HEK293T (cell line): Measurements from ENCODE around the gene ZDHHC13.

ENCODE experiments used
- ARNT ChIP-seq: fragments of 450-650 bp; IDR thresholded peaks from 2 replicates; pipeline ENCODE4 v1.6.1; 2017; ENCODE audit warnings: mild to moderate bottlenecking
- BHLHE40 ChIP-seq: fragments of 450-650 bp; IDR thresholded peaks from 2 replicates; pipeline ENCODE4 v1.6.1; 2016; ENCODE audit warnings: mild to moderate bottlenecking, moderate library complexity, borderline replicate concordance
- CTBP1 ChIP-seq: fragments of 450-650 bp; IDR thresholded peaks from 2 replicates; pipeline ENCODE4 v1.6.1; 2016; ENCODE audit warnings: borderline replicate concordance
- FOXA1 ChIP-seq: fragments of 450-650 bp; IDR thresholded peaks from 2 replicates; pipeline ENCODE4 v1.6.1; 2016; ENCODE audit warnings: mild to moderate bottlenecking
- FOXK2 ChIP-seq: fragments of 450-650 bp; IDR thresholded peaks from 2 replicates; pipeline ENCODE4 v1.6.1; 2016; ENCODE audit warnings: mild to moderate bottlenecking
- FOXM1 ChIP-seq: fragments of 450-650 bp; IDR thresholded peaks from 2 replicates; pipeline ENCODE4 v1.6.1; 2017; ENCODE audit warnings: mild to moderate bottlenecking, borderline replicate concordance
- HDGF ChIP-seq: fragments of 450-650 bp; IDR thresholded peaks from 2 replicates; pipeline ENCODE4 v1.6.1; 2017; ENCODE audit warnings: antibody characterized with exemption, borderline replicate concordance
- L3MBTL2 ChIP-seq: fragments of 450-650 bp; conservative IDR thresholded peaks from 2 replicates; pipeline ENCODE4 v1.6.1; 2016; ENCODE audit warnings: mild to moderate bottlenecking
- SP1 ChIP-seq: fragments of 450-650 bp; IDR thresholded peaks from 2 replicates; pipeline ENCODE4 v1.6.1; 2017
- SUZ12 ChIP-seq: fragments of 450-650 bp; IDR thresholded peaks from 2 replicates; pipeline ENCODE4 v1.6.1; 2016; ENCODE audit warnings: mild to moderate bottlenecking
- TARDBP ChIP-seq: fragments of 450-650 bp; IDR thresholded peaks from 2 replicates; pipeline ENCODE4 v1.6.1; 2016

DNA sequence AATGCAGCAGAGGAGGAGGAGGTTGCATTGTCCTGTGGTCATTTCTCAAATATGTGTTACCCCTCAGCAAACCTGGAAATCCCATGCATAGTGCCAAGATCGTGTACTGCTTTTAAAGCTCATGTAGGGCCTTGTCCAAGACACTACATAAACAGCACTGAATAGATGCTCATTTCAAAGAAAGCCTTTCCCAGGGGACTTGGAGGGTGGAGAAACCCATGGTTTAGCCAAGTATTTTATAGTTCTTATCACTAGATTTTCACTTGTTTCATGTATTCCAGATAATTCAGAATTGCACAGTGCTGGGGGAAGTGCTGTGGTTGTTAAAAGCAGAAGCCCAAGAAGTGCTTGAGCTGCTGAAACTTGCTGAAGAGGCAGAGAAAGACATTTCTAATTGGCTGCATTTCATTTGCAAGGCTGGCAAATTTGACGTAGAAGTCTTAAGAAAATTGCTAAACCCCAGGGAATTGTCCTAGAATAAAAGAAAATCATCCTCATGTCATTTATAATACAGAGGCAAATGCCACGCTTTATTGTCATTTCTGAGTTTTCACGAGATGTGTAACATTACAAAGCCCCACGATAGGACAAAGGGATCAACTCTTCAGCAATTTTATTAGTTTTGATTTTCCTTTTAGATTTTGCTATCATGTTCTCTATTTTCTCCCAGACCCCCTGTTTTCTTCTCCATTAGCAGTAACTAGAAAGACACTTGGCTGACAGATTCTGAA lies 64.7 kb downstream of the ZDHHC13 start:
- TF ChIP-seq SUZ12 (no peak), FOXM1 (no peak), BHLHE40 (no peak), ARNT (no peak), FOXK2 (no peak), SP1 (no peak), TARDBP (no peak), L3MBTL2 (no peak), HDGF (no peak), CTBP1 (no peak), FOXA1 (no peak)
